GOT3 (cell line): ENCODE measurements around the gene RAB3C.

Experiments
- DNase-seq: peaks from one replicate; lab custom pipeline; 2025; ENCODE audit warnings: mixed read lengths; lab: John Stamatoyannopoulos, UW

RAB3C gene

DNA sequence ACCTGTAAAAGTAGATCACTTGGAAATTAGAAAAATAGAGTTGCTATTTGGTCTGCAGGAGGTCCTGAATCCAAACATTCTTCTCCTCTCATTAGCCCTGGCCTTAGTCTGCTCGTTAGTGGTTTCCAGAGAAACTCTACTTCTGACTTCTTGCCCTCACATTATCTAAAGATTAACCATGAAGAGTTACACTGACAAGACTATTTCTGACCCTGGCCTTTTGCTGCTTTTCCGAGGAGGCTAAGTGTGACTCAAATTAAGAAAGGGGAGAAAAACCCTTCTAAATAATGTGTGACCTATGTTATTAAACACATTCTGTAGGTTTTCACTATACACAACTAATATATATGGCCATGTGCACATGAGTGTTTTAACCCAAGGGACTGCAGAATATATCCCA is 302.4 kb downstream of the RAB3C start:
- no peak for DNase-seq

DNA sequence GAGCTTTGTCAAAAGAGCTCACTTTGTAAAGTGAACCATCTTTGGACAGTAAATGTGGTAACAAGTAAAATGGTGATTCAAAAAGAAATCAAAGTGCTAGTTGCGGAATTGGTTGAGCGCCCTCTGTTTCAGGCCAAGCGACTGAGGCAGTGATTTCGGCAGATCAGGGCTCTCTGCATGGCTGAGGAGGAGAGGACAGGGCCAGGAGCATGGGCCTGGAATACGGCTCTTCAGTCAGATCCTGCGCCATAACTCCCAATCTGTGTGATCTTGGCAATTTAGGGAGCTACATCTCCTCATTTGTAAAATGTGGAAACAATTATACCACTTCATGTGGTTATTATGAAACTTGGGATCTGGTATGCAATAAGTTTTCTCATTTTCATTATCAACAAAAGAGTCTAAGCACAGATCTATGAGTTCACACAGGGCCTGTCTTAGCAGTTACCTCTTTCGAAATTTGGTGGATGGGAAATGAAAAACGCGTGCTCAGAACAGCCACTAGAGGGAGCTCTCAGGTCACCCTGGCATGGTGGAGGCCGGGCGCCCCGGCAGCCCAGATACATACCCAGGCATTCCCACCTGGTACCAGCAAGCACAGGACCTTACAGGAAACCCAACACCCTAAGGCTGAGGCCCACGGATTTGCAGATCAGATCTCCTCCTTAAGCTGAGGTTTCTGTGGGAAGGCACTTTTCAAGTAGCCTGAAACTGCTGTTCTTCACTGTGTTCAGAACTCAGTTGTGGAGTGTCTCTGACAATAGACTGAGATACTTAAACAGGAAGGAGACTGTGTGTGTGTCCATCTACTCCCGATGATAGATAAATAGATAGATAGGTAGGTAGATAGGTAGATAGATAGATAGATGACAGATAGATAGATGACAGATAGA is 303.7 kb downstream of the RAB3C start:
- DNase-seq: peak; percentile 4

DNA sequence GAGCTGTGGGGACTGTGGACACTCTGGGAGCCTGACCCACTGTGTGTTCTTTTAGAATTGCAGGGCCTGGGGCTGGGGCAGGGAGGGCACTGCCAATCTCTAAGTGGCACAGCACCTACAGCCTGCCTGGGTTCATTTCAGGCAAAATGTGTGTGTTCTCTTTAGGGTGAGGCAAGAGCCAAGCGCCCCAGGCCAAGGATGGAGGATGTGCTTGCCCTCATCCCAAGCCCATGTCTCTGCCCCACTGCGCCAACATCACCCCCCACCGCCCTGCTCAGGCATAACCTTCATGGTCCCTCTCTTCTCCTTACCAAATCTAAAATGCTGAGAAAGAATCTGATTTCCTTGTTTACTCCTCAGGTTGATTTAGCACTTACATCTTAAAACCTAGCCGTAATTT is 304.4 kb downstream of the RAB3C start:
- DNase-seq: no peak

DNA sequence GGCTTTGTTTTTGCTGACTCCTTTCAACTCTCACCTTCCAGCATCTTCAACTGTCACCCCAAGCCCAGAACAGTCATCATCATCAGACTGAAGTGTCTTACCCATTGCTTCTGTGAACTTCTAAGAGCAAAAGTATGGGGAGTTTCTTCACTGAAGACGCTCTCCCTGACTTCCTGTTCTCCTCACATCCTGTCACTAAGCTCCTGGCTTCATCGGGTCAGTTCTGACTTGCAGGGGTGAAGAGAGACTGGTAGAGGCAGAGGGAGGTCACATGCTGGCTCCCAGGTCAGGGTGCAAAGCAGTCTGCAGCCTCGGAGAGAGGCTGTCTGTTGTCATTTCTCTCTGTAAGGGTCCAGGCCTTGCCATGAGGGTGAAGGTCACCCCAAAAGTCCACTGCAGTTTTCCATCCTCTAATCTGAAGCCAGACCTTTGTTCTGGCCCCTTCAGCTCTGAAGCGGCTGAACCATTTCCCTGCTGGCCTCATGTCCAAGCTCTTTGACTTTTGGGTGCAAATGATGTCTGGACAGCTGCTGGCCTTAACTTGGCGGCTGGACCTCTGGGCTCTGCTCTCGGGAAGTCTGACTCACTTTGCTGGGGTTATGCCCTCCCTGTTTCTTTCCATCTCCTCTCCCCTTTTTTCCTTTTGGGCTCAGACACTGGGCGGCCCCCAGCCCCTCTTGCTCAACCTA is 305.0 kb downstream of the RAB3C start:
- no peak for DNase-seq

DNA sequence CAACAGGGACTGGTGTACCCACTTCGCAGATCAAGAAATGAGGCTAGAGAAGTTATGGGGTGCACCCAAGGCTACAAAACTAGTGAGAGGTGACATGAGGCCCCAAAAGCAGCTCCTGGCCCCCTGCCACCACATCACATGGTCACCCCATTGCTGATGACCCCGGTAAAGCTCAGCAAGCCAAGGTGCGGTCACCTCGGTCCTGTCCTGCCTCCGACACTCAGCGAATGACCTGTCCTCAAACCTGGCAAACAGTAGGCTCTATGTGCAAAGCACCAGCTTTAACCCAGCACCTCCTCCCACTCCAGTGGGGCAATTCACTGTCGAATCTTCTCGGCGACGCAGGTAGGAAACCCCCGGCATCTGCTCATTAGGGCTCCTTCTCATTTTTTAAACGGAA is 307.4 kb downstream of the RAB3C start:
- no peak for DNase-seq

DNA sequence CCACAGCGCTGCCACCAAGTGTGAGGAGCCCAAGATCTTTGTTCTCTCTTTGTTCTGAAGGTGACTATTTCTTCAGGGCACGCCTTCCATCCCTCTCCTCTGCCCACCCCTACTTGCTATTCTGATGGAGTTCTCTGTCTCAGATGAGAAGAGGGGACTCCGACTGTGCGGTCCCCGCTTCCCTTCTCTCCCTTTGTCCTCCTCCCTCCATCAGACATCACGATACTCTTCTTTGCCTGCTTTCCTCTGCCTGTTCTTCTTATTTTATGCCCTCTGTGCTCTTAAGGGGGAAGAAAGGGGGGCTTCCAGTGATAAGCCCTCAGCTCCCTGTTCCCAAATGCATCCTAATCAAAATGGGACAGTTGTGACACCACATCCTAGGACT is 307.8 kb downstream of the RAB3C start:
- DNase-seq: no peak

DNA sequence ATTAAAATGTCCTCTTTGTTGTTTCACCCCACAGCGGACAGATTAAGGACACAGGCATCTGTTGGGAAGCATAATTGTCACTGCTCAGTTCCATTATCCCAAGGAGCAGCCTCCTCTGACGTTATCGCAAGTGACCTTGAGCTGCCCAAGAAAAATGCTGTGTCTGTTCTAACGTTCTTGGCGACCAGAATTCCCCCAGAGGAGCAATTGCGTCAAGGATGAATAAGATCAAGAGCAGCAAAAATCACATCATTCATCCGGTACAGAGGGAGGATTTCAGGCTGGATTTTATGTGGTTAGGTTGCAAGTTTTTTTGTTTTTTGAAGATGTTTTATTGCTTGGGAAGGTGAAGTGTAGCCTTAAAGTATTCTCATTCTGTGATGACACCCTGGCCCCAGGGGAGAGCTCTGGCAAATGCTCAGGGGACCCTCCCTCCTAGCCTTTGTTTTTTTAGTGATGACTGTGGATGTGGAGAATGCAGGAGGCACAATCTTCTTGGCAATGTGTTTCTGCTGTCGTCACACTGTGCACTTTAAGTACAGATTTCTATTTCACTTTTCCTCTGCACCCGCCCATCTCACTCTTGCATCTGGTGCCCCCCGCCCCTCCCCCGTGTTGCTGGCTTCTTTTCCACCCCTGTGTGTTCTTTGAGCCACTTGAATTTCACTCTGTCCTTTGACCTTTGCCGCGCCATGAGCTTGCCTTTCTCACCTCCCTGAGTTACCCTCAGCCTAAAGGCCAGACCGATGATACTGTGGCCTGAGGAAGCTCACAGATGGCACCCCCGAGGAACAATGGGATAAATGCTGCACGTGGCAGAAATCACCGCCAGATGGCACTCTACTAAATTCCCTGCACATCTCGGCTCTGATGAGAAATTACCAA is 308.5 kb downstream of the RAB3C start:
- peak; percentile 59 for DNase-seq

DNA sequence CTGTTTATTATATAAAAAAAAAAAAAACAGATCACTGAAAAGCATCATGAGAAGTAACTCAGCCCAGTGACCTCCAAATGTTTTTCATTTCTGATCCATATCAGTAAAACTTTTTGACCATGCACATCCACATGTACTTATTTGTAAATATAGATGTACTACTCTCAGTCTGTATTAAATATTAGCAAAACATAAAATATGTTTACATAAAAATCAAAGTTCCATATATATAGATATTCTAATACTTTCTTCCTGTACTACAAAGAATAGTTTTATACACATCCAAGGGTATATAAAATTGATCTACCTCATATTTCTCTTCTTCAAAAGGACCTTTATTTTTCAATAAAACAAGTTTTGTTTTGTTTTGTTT is 309.1 kb downstream of the RAB3C start:
- DNase-seq: no peak

DNA sequence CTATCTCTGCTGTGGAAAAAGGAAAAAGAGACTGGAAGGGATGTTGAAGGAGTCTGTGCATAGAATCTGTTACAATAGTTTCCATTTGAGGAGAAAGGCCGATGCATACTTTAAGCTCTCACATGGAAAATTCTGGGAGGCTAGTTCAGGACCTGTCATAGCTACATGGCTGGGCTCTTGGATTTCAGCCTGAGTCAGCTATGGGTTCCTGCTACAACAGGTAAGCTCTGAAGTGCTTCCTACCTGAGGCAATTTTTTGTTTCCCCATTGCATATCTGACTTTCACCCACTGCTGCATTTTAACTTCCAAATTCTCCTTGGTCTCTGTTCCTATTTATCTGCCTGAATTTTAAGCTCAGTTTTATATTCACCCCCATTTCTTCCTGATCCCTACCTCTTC is 310.7 kb downstream of the RAB3C start:
- no peak for DNase-seq

DNA sequence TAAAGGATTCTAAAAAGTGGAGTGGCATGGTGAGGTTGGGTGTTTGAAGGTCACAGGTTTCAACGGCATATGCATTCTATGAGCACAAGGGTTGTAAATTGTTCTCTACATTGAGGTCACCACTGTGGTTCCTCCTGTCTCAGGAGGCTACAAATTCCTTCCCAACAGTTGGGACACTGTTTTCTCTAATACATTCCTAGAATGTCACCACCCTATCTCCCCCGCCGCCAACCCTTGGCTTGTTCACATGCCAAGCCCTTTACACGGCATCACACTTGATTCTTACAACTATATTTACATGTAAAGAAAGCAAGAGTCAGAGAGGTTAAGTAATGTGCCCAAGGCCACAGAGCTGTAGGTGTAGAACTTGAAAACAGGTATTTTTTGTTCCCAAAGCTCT is 315.1 kb downstream of the RAB3C start:
- no peak for DNase-seq

DNA sequence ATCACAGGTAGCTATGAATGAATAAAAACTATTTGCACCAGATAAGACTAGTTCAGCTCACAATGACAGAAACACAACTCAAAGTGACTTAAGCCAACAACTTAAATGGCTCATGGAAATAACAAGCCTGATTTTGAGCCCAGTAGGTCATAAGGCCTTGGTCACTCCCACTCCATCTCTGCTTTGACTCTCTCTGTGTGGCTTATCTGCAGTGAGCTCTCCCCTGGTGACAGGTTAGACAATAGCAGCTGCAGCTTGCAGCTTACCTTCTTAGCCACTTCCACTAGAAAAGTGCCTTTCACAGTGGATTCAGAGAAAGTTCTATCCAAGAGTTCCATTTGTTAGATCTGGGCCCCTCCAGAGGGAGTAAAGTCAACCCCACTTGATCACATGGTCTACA is 315.7 kb downstream of the RAB3C start:
- DNase-seq: no peak

DNA sequence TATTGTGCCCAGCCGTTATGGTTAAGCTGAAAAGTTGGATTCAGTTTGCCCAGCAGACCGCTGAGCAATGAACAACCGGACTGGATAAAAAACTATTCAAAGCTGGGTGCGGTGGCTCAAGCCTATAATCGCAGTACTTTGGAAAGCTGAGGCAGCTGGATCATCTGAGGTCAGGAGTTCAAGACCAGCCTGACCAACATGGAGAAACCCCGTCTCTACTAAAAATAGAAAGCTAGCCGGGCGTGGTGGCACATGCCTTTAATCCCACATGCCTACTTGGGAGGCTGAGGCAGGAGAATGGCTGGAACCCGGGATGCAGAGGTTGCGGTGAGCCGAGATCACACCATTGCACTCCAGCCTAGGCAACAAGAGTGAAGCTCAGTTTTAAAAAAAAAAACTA is 318.4 kb downstream of the RAB3C start:
- DNase-seq: no peak

DNA sequence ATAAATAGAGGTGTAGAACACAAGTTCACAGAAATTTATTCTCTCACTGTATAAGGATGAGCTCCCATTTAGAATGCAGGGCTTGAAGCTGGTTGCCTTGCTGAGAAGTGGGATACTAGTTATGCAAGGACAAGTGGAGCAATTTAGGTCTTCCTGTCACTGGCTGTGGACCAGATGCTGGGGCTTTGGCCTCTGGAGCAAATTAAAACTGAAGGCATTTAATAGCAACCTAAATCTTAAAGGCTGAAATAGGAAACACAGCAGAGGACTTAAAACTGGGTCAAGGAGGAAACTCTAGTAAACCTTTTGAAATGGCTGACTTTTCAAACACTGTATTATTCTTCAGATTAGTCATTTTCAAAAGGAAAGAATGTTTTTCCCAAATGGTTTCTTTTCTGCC is 319.4 kb downstream of the RAB3C start:
- DNase-seq: no peak

DNA sequence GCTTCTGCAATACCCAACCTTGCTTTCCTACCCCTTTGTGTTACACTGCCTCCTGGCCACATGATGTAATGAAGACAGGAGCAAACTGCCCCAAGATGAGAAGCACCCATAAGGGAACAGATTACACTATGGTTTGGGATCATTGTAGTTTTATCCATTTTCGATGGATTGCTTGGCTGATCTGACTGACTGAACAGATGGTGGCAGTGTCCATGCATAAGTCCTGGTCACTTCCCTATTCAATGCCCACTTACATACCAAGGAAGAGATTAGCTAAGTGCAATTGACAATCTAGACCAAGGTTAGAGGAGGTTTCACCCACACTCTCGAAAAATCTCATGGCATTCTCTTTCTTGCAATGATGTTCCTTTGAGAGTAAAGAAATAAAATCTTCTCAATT is 319.9 kb downstream of the RAB3C start:
- DNase-seq: no peak

DNA sequence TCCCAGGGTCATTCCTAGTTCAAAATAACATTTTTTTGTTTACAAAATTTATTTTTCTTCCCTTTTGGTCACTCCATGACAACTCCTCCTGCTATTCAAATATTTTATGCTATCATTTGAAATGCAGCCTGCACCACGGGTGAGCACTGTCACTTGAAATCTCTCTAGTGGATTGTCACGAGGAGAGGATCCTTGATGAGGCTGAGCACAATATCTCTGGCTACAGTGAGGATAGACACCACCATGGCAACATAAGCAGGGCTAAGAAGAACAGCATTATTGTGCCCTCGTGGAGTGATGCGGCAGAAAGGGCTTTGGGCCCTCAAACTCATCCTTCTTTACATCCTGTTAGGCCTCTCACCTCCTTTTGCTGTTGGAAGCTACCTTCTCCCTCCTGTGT is 321.9 kb downstream of the RAB3C start:
- DNase-seq: no peak

DNA sequence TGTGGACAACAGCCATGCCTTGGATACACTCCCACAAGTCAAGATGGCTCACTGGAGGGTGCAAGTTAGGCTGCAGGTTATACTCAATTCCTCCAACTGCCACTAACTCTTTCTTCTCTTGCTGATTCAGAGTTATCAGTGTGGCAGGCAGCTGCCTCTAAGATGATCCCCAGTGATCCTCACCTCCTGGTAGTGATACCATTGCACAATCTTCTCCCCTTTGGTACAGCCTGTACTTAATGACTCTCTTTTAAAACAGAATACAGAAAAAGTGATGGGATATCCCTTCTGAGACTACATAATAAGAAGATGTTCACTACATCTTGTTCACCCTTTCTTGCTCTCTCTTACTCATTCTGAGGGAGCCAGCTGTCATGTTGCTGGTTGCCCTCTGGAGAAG is 323.1 kb downstream of the RAB3C start:
- no peak for DNase-seq
